K562 (cell line): Measurements from ENCODE around the gene HEMGN. TPM values are rescaled to one million over a fixed set of nuclear protein-coding genes. Genes with fewer than 3 reads are reported as not detected.
A peak's percentile ranks its signal among the peaks of the same experiment; 100 is the strongest.

ENCODE experiments used
- ATAC-seq: fragments of 200-7000 bp; cut with Tn5 transposase; 3 replicates; pipeline ENCODE4 v1.9.1; 2020; ENCODE audit warnings: moderate library complexity
- BruUV-seq: library from RNA; stranded (reverse); fragments of 400-500 nt; replicated peaks from 2 replicates; lab custom pipeline; 2021; lab: Mats Ljungman, UMichigan
- CTCF ChIA-PET: fragments of 300-600 bp; formaldehyde crosslinking; extraction: SDS; loops from one replicate; lab custom pipeline; 2021; ENCODE audit warnings: low intra/inter-chr PET ratio; lab: Yijun Ruan, JAX
- POLR2A ChIA-PET: fragments of 300-600, 350-650 bp; sonication (Branson Sonifier 250); formaldehyde crosslinking; extraction: SDS; loops from one replicate; lab custom pipeline; 2021; ENCODE audit warnings: antibody characterized with exemption, inconsistent platforms; lab: Yijun Ruan, JAX
- DNase-seq, 4 experiments: peaks; one replicate each; pipeline versions ENCODE4 v3.0.0 to v3.0.0-alpha.2; 2011 to 2018; ENCODE audit warnings: low spot score in 3 of 4, mixed read lengths in 3 of 4; ENCODE audit errors: extremely low read depth in 1 of 4
- FAIRE-seq: peaks from 2 replicates; lab custom pipeline; 2011; peaks lifted over from hg19 to GRCh38; lab: Jason Lieb, UNC
- H2AFZ ChIP-seq: 2 replicates; pipeline ENCODE4 v1.6.0; 2011; ENCODE audit warnings: low read depth, low read length, control low read depth, inconsistent platforms
- H3K27ac ChIP-seq: fragments of 200-600 bp; 3 replicates; pipeline ENCODE4 v1.8.0; 2011; ENCODE audit warnings: low read depth, mild to moderate bottlenecking, control low read depth, inconsistent platforms, low read length, moderate library complexity, mixed read lengths; ENCODE audit errors: extremely low read depth
- H3K27me3 ChIP-seq, 2 experiments: fragments of 300-600 bp in 1 of 2; 2 replicates in 1 of 2; 3 replicates in 1 of 2; pipeline versions ENCODE4 v1.6.0 to v1.8.0; 2011; ENCODE audit warnings: inconsistent platforms in 2 of 2, low read length in 2 of 2, mild to moderate bottlenecking in 1 of 2, mixed read lengths in 1 of 2, moderate library complexity in 1 of 2; ENCODE audit not compliant: control insufficient read depth in 2 of 2, insufficient read depth in 2 of 2
- H3K36me3 ChIP-seq: fragments of 300-600 bp; 3 replicates; pipeline ENCODE4 v1.8.0; 2011; ENCODE audit warnings: mild to moderate bottlenecking, low read length, inconsistent platforms; ENCODE audit not compliant: control insufficient read depth, insufficient read depth
- H3K4me1 ChIP-seq, 2 experiments: fragments of 200-600 bp in 1 of 2; replicated peaks in 1 of 2; 2 replicates in 1 of 2; 3 replicates in 1 of 2; pipeline versions ENCODE4 v1.5.1 to v1.8.0; 2011; ENCODE audit warnings: inconsistent platforms in 2 of 2, low read length in 2 of 2, mild to moderate bottlenecking in 1 of 2, mixed read lengths in 1 of 2, moderate library complexity in 1 of 2; ENCODE audit not compliant: control insufficient read depth in 2 of 2, insufficient read depth in 2 of 2
- H3K4me2 ChIP-seq: 2 replicates; pipeline ENCODE4 v1.6.1; 2011; ENCODE audit warnings: low read length, control low read depth, inconsistent platforms, mixed read lengths; ENCODE audit not compliant: insufficient read depth
- H3K4me3 ChIP-seq: fragments of 200-600 bp; sonication (generic), shearing (Covaris generic); 2 replicates; pipeline ENCODE4 v1.5.1; 2016; ENCODE audit warnings: control low read depth, inconsistent platforms
- H3K79me2 ChIP-seq: fragments of 200-600 bp; 3 replicates; pipeline ENCODE4 v1.8.0; 2011; ENCODE audit warnings: low read length, inconsistent platforms; ENCODE audit not compliant: control insufficient read depth, insufficient read depth
- H3K9ac ChIP-seq, 2 experiments: 2 replicates each; pipeline versions ENCODE4 v1.6.0 to v1.6.1; 2011; ENCODE audit warnings: low read depth in 2 of 2, low read length in 2 of 2, control low read depth in 1 of 2, inconsistent platforms in 1 of 2, mild to moderate bottlenecking in 1 of 2, mixed read lengths in 1 of 2; ENCODE audit not compliant: insufficient read depth in 1 of 2
- H3K9me1 ChIP-seq: one replicate; pipeline ENCODE4 v1.6.0; 2011; ENCODE audit warnings: inconsistent platforms, mild to moderate bottlenecking, low read length, moderate library complexity; ENCODE audit not compliant: control insufficient read depth, insufficient read depth
- H3K9me3 ChIP-seq: replicated peaks from 2 replicates; pipeline ENCODE4 v1.5.1; 2011; ENCODE audit warnings: low read depth, low read length, inconsistent platforms; ENCODE audit not compliant: control insufficient read depth, insufficient read depth
- H4K20me1 ChIP-seq: replicated peaks from 2 replicates; pipeline ENCODE4 v1.6.1; 2011; ENCODE audit warnings: low read length, inconsistent platforms, mixed read lengths; ENCODE audit not compliant: control insufficient read depth, insufficient read depth
- ARID1B ChIP-seq: fragments of 450-650 bp; IDR thresholded peaks from 2 replicates; pipeline ENCODE4 v1.6.1; 2016; ENCODE audit warnings: antibody characterized with exemption, mild to moderate bottlenecking, inconsistent platforms
- DPF2 ChIP-seq: fragments of 450-650 bp; IDR thresholded peaks from 2 replicates; pipeline ENCODE4 v1.6.1; 2016
- HES1 ChIP-seq: fragments of 450-650 bp; IDR thresholded peaks from 2 replicates; pipeline ENCODE4 v1.6.1; 2016; ENCODE audit warnings: low read depth, mild to moderate bottlenecking, moderate library complexity
- HNRNPK ChIP-seq: fragments of 200-400 bp; formaldehyde crosslinking; IDR thresholded peaks from one replicate; pipeline ENCODE4 v1.6.1; 2018; ENCODE audit warnings: mild to moderate bottlenecking, low read depth, low read length; ENCODE audit not compliant: poor library complexity, severe bottlenecking
- MAFF ChIP-seq: IDR thresholded peaks from 2 replicates; pipeline ENCODE4 v1.6.1; 2012; ENCODE audit warnings: low read length, improper control_type of control experiment
- NKRF ChIP-seq: fragments of 450-650 bp; IDR thresholded peaks from 2 replicates; pipeline ENCODE4 v1.6.1; 2016; ENCODE audit warnings: borderline replicate concordance
- PML ChIP-seq: IDR thresholded peaks from 2 replicates; pipeline ENCODE4 v1.6.1; 2012; ENCODE audit warnings: low read length, inconsistent platforms
- SMARCC2 ChIP-seq: fragments of 450-650 bp; IDR thresholded peaks from 2 replicates; pipeline ENCODE4 v1.6.1; 2017; ENCODE audit warnings: antibody characterized with exemption, moderate library complexity, mild to moderate bottlenecking, low read depth
- SMARCE1 ChIP-seq: fragments of 450-650 bp; IDR thresholded peaks from 2 replicates; pipeline ENCODE4 v1.7.1; 2016; ENCODE audit warnings: mild to moderate bottlenecking
- ZNF395 ChIP-seq: fragments of 200-800 bp; sonication (Bioruptor generic); IDR thresholded peaks from 2 replicates; pipeline ENCODE4 v1.6.1; 2017; ENCODE audit warnings: missing genetic modification characterization, missing compliant biosample characterization
- ZNF592 ChIP-seq: fragments of 450-650 bp; IDR thresholded peaks from 2 replicates; pipeline ENCODE4 v1.6.1; 2017; ENCODE audit warnings: antibody characterized with exemption, mild to moderate bottlenecking
- WGBS: fragments of 100-300 bp; shearing (Covaris generic); methylation state at CpG from one replicate; pipeline ENCODE4 v1.1.6; 2016; ENCODE audit warnings: low coverage, mixed read lengths; ENCODE audit not compliant: insufficient coverage; ENCODE audit errors: missing lambda C conversion rate; 5-methylcytosine and 5-hydroxymethylcytosine counted together
- in situ Hi-C: fragments of 300-500 bp; cut with MboI; formaldehyde crosslinking; loops from 4 replicates; pipeline ENCODE4 v1.15.0; 2018; ENCODE audit warnings: inconsistent platforms, mixed read lengths
- intact Hi-C: fragments of 100-400 bp; cut with micrococcal nuclease; formaldehyde crosslinking; loops from 2 replicates; pipeline ENCODE4 v1.14.2; 2022
- polyA plus RNA-seq, 8 experiments: library from polyadenylated mRNA; depleted of rRNA in 4 of 8; stranded (reverse) in 5 of 8; unstranded in 3 of 8; fragments of >200 nt; fragmentation: Nextera tagmentation in 2 of 8; fragmentation: Illumina TruSeq in 1 of 8; extraction: Ambion mirVana in 2 of 8; extraction: Trizol in 1 of 8; gene quantifications; 2 replicates each; pipeline versions ENCODE4 v1.2.1 to v1.2.3, GENCODE V29; 2011 to 2014; ENCODE audit warnings: inconsistent platforms in 1 of 8, missing spikeins in 1 of 8
- total RNA-seq, 7 experiments: library from RNA; depleted of rRNA in 6 of 7; stranded (reverse); fragments of >200 nt in 6 of 7; fragmentation: Illumina TruSeq in 2 of 7; extraction: Trizol in 2 of 7; gene quantifications; 2 replicates each; pipeline versions ENCODE4 v1.2.1 to v1.2.3, GENCODE V29; 2011 to 2021; ENCODE audit warnings: low replicate concordance in 1 of 7

Gene HEMGN
- total and polyA plus RNA-seq, 9 of the 15 experiments (the other 6 are each of a cell fraction or from before 2014, with no cell fraction given) = 56.3 to 258 (median 137) TPM

- no peak for TF ChIP-seq ZNF395 (CRISPR knock-in tag)
- peak; percentile 81 for TF ChIP-seq MAFF
- no peak for TF ChIP-seq SMARCC2
- no peak for TF ChIP-seq HES1
- no peak for TF ChIP-seq HNRNPK
These were observed 18.7 kb downstream of the HEMGN start (continued) for GRCh38 chr9:97919217-97919813.

GRCh38 chr9:97918611-97919010 lies 19.4 kb downstream of the HEMGN start:
- no peaks in the 10 kb centered on the region for H3K9me3 ChIP-seq
- peak overlapping the region in 1 of 2 experiments; percentile 91; a peak in 3 of 4 replicates for H3K9ac ChIP-seq
- ChIA-PET POLR2A (interaction anchor here (0.9 to 4.6 kb wide), 2 partner anchors 20 to 64 kb away, joined by 3 to 61 read pairs; partner anchors contain the start of gene ANP32B), CTCF (no interaction called here)
- H2AFZ ChIP-seq = peak overlapping the region; percentile 37
- no peak for FAIRE-seq
- peak overlapping the region; percentile 54 for H3K4me2 ChIP-seq
- ATAC-seq = no peak
- no peaks in the 10 kb centered on the region for H3K9me1 ChIP-seq
- peaks cover 40% of the 10 kb centered on the region for H3K79me2 ChIP-seq
- no TSS peak for BruUV-seq
- H3K27me3 ChIP-seq = no peaks in the 10 kb centered on the region
- H3K27ac ChIP-seq = peak overlapping the region; percentile 57; the same call in 2 of the 3 replicates
- H4K20me1 ChIP-seq = no peaks in the 10 kb centered on the region
- H3K36me3 ChIP-seq = peaks cover 23% of the 10 kb centered on the region; the same call in 2 of the 3 replicates
- intact Hi-C loops (no loop called here), in situ Hi-C loops (loop anchor here (25.0 kb wide), 2 partner anchors 344 to 869 kb away; partner anchors contain the start of genes ANKS6 and TBC1D2)
- H3K4me1 ChIP-seq = peaks cover 5 to 16% of the 10 kb centered on the region in 2 experiments
- no peak overlapping the region for H3K4me3 ChIP-seq
- WGBS = 6% methylated on average over 4 of the region's 4 CpGs
- no peak for DNase-seq
- TF ChIP-seq ZNF592 (peak; percentile 31; the same call in 1 of the 2 replicates), ARID1B (peak; percentile 63), PML (0 out of 2 replicates have a peak, but pooled peaks have one; percentile 35), NKRF (no peak), DPF2 (peak; percentile 65), SMARCE1 (peak; percentile 65; the same call in 1 of the 2 replicates)
